Body of pancreas (tissue), 4 donors: Measurements from ENCODE around the gene ATP1A3.

ENCODE experiments used
- CTCF ChIP-seq, 7 experiments: fragments of 450-650 bp in 4 of 7; fragments of 200-600 bp in 3 of 7; sonication (generic) in 3 of 7; IDR thresholded peaks; one replicate each; pipeline ENCODE4 v1.5.1; 2016 to 2019; ENCODE audit warnings: antibody characterized with exemption in 7 of 7
- POLR2A ChIP-seq, 3 donors: fragments of 450-650 bp; IDR thresholded peaks; one replicate each; pipeline ENCODE4 v1.6.1; 2016; ENCODE audit warnings: antibody characterized with exemption in 3 of 3, mild to moderate bottlenecking in 2 of 3

GRCh38 chr19:41968751-41969595 lies 25.1 kb downstream of the ATP1A3 start:
- TF ChIP-seq CTCF (IDR thresholded peaks at IDR 0.05) = no peak
- no peak for TF ChIP-seq POLR2A (IDR thresholded peaks at IDR 0.05)
